Spleen (tissue), 7 donors: ENCODE results near the gene TLE1.
"Not testable (repeated sequence)": the region's sequence is repeated elsewhere in the genome, so short reads cannot be mapped to it uniquely, and the experiment has no call there.

ENCODE experiments used
- CTCF ChIP-seq, 11 experiments: fragments of 200-600 bp in 7 of 11; fragments of 450-650 bp in 4 of 11; sonication (generic) in 4 of 11; IDR thresholded peaks in 8 of 11; conservative IDR thresholded peaks in 3 of 11; 1 replicate in 7 of 11; 2 replicates in 4 of 11; pipeline versions ENCODE4 v1.4.0 to v1.8.0; 2016 to 2021; ENCODE audit warnings: antibody characterized with exemption in 11 of 11, inconsistent platforms in 4 of 11, mild to moderate bottlenecking in 1 of 11
- POLR2AphosphoS5 ChIP-seq, 3 donors: sonication (generic); formaldehyde crosslinking; IDR thresholded peaks; one replicate each; pipeline ENCODE4 v1.5.1; 2017; ENCODE audit warnings: antibody characterized with exemption in 3 of 3
- donor health status: DM: no; HTN: no; CAD: no; lungs with moderate emphysema.
- donor health status: DM: no; HTN: no; CAD: no.
- donor health status: DM: no; HTN: no; CAD: no.

- not testable (repeated sequence) for TF ChIP-seq CTCF (IDR thresholded peaks at IDR 0.05 in 8 of 11, conservative IDR thresholded peaks at IDR 0.05 in 3 of 11)
- TF ChIP-seq POLR2AphosphoS5 (IDR thresholded peaks at IDR 0.05) = peak in 1 of 3 donors; percentile 61
These were observed 870 bp downstream of the TLE1 start for GRCh38 chr9:81688262-81689092.
